ENCODE data around the gene PRDM11.

The PRDM11 gene

DNA sequence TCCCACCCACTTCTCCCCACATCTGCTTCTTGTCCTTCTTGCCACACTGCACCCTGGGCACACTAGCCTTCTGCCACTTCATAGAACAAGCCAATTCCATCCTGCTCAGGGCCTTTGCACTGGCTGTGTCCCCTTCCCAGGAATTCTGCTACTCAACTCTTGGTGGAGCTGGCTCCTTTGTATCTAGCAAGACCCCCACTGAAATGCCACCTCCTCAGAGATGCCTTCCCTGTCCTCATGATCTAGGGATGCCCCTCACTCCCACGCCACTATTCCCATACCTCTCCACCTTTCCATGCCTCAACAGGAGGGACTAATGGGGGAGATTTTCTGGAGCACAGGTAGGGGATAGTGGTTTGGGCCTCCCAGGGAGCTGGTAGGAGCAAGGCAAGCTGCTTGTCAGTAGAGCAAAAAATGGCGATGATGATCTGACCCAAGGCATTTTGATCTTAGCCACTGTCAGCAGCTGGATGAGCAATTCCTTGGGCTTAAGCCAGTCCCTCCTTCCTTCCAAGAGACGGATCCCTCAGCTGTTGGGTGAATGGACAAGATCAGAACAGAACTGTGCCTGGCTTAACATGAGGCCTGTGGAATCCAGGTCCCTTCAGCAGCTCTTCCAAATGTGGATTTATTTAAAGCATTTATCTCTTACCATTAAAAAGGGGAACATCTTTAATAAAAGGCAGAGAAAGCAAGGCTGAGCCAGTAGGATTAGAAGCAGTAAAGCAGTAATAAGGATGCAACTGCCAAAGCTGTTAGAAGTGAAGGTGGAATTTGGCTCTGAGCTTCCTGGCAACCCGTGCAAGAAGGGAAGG, 4.0 kb upstream of the PRDM11 start:
- DNase-seq (ENCODE audit: low spot score), result no peak

DNA sequence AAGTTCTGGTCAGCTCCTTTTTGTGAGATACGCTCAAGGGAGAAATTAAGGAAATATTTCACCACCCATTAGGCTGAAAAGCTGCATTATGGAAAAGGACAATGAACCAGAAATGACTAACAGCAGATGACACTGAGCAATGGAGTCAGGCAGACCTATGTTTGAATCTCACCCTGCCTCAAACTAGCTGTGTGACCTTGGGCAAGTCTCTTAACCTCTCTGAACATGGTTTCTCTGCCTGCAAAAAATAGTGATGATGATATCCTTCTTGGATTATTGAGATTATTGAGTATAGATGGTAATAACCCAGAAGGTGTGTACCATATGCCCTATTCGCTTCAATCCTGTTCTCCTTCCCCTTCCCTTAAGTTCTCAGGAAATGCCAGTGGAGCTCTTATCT, 2.9 kb upstream of the PRDM11 start:
- DNase-seq (ENCODE audit: low spot score), result no peak

DNA sequence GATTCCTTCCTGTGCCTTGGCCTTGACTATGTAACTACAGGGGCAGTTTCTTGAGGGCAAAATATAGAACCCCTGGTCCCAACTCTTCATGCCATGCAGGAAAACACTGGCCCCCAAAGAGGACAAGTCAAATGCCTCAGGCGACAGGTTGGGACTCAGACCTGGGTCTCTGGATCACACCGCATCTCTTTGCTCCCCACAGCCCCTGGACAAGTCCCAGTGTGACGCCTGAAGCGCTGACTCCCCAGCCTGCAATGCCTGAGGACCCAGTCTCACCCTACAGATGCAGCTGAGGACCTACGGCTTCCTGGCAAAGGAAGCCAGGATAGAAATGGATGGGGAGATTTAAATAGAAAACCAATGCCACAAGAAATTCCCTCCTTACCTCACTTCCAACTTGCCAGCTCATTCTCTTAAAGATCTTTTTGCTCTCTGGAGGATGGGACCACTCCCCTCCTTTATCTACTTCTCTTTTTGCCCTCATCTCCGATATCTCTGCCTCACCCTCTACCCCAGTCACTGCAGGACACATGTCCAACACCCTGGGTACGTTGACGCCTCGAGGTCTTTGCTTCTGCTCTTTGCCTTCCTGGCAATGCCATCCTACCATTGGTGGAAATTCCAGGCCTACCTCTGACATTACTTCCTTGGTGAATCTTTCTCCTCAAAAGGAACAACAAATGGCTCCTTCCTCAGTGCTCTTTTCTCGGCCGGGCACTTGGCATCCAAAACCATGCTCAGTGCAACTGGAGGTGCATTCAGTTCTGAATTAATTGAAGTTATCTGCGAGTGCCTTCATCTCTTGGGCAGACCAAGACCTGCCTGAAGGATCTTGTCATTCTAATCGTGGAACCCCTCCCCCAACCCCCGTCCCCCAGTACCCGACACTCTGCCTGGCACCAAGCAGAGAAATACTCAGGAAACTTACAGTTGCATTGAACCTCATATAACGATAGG, 2.0 kb upstream of the PRDM11 start:
- no peak for DNase-seq (ENCODE audit: low spot score)

DNA sequence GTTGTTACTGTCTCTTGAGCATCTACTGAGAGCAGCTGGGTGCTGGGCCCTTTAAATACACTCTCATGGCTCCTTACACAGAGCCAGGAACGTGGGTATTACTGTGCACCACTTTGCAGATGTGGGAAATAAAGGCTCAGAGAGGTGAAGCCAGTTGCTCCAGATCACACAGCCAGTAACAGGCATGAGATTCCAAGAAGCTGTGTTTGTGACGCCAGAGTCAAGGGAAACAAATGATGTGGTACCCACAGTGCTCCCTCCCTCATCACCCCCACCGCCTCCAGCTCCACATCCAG, 1.4 kb upstream of the PRDM11 start:
- DNase-seq (ENCODE audit: low spot score), result no peak

DNA sequence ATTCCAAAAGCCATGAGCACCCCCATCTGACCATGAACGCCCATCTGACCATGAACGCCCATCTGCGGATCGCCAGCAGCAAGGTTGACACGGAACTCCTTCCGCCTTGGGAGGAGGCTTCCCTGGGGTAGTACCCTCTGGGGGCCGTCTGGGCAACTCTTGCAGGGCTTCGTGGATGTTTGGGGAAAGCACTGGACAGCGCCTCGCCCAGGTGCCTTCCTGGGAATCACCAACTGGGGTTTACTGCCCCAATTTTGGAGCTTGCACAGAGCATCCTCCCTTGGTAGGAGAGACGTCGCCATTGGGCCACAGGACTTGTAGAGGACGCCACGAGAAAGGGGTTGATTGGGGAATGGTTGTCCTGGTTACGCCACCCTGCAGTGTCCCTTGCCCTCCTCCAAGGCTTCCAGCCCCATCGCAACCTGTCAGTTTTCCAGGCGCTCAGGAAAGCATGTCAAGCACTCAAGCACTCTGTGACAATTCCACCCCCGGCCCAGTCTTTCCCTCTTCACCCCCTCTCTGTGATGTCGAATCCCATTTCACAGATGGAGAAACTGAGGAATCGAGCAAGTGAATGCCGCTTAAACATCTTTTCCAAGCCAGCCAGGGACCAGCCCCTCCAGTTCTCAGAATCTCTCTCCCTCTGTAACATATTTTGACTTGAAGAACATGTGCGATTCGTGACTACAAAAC, 914 bp upstream of the PRDM11 start:
- DNase-seq (ENCODE audit: low spot score), result no peak

DNA sequence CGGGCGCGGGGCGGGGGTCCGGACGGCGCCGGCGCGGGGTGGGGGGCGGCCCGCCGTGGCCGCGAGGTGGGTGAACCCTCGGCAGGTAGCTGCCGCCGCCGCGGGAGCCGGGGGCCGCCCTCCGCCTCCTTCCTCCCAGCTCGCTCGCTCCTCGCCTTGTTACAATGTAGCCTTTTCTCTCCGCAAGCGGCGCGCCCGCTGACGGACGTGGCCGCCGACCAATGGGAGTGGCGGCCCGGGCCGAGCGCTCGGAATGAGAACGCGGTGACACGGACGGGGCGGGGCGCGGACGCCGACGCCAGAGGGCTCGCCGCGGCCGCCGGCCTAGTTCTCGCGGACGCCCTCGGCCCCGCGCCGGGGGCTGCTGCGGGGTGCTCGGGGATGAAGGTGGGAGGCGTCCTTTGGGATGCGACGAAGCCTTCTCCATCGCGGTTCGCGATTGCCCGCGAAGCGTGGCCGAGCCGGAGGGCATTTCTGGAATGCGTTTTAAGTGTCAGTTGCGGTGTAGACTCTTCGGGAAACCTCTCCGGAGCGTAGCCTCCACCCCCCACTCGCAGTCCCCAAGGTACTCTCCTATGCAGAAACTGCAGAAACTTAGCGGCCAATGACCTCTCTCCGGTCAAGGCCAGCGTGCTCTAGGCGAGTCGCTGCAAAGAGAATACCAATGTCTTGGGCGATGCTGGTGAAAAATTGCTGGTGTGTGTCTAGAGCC, 734 bp downstream of the PRDM11 start:
- DNase-seq (ENCODE audit: low spot score), result peak; percentile 95

DNA sequence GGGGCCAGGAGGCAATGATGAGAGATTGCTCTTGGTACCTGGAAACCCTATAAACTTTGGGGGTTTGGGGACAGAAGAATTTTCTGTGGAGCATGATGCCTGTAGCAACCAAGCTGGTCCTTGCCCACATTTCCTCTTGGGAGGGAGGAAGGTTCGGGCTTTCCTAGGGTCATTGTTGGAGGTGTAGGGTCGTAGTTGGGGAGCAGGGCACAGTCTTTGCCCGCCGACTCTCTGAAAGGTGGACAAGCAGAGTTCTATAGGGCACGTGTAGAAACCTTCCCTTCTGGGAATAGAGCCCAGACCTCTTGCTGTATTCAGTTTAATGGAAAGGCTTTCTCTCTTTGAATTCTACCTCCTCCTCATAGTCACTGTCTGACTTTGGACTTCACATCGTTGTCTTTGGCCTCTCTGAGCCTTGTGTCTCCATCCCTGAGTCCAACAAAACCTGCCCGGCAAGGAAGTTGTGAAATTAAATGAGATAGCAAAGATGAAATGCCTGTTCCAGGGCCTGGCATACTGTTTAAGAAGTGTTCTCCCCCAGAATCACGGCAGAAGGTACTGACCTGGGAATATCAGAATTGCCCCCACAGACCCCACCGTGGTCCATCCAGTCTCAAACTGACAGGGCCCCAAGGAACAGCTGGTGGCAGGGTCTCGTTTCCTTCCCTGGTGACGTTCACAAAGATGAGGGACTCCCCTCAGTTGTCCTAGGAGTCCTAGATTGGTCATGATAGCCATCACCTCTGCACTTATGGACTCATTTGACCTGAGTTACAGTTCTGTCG, 1.6 kb downstream of the PRDM11 start:
- DNase-seq (ENCODE audit: low spot score), result no peak

GRCh38 chr11:45149483-45150056, 3.1 kb downstream of the PRDM11 start:
- DNase-seq (ENCODE audit: low spot score), result no peak

- no peak for DNase-seq (ENCODE audit: low spot score)
Measured at GRCh38 chr11:45150301-45150700, 3.9 kb downstream of the PRDM11 start.

- no peak for DNase-seq (ENCODE audit: low spot score)
Measured at GRCh38 chr11:45150943-45151342, 4.5 kb downstream of the PRDM11 start.

DNA sequence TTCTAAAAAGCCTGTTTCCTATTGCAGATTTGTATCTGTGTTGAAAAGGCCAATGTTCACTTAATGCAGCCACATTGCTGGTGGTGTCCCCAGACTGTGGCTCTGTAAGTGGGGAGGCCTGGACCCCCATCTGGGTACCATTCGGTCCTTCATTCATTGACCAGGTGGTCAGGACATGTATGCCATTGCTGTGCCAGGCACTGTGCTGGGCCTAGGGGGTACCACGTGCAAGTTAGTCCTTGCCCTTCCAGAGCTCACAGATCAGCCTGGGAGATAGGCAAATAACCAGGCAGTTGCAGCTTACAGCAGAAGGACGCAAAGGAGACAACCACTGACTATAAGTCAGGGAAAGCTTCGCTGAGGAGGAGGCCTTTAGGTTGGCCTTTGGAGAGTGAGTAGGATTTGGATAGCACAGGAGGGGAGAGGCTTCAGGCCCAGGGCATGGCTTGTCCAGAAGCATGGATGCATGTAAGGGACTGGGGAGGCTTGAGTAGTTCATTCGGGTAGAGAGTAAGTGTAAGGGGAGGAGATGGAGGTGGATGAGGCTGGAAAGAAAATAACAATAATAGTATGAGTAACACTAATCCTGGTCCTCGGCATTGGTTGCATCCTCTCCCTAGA, 5.0 kb downstream of the PRDM11 start:
- no peak for DNase-seq (ENCODE audit: low spot score)

GRCh38 chr11:45152740-45153595, 6.5 kb downstream of the PRDM11 start:
- no peak for DNase-seq (ENCODE audit: low spot score)

GRCh38 chr11:45154276-45154675, 7.8 kb downstream of the PRDM11 start:
- no peak for DNase-seq (ENCODE audit: low spot score)

DNA sequence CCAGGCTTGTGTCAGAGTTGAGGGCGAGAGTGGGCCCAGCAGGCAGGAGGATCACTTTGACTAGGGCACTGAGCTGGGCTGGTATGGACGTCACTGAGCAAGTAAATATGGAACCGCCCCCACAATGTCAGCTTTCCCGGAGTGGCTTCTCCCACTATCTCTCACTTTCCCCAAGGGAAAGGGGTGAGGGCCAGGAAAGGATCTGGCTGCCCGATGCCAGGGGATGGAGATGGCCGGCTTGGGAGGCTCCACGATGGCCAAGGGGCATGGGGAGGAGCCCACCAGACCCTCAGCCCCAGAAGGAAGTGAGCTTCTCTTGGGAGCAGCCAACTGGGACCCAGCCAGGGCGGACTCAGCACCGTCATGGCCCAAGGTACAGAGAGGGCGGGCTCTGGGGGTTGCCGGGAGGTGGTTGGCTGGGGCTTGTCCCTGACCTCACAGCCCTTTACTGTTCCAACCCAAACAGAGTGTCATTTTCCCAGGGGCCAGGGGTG, 8.7 kb downstream of the PRDM11 start:
- DNase-seq (ENCODE audit: low spot score), result no peak

GRCh38 chr11:45155627-45156180, 9.3 kb downstream of the PRDM11 start:
- no peak for DNase-seq (ENCODE audit: low spot score)

GRCh38 chr11:45156201-45156600, 9.8 kb downstream of the PRDM11 start:
- DNase-seq (ENCODE audit: low spot score), result no peak

DNA sequence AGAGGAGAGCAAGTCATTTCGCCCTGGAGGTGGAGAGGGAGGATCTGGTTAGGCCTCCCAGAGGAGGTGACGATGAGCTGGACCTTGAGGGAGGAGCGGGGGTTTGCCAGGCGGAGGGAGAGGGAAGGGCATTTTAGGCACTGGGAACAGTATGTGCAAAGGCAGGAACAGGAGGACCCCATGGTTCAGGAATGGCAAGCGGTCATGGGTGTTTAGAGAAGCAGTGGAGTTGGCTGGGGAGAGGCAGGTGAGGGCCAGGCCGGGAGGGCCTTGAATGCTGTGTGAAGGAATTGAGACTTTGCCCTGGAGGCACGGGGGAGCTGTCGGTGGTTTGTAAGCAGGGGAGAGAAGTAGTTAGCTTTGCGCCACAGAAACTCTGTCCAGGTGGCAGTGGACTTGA, 10.3 kb downstream of the PRDM11 start:
- no peak for DNase-seq (ENCODE audit: low spot score)

- no peak for DNase-seq (ENCODE audit: low spot score)
Measured at GRCh38 chr11:45157247-45158209, 11.1 kb downstream of the PRDM11 start.

All from SW480 (cell line).